Hepatic stellate cell (primary cell): ENCODE measurements around the gene P2RY6.
A peak's percentile ranks its signal among the peaks of the same experiment; 100 is the strongest.

ENCODE experiments used
- DNase-seq: peaks from one replicate; pipeline ENCODE4 v3.0.0; 2011; ENCODE audit warnings: low spot score

Gene P2RY6

DNA sequence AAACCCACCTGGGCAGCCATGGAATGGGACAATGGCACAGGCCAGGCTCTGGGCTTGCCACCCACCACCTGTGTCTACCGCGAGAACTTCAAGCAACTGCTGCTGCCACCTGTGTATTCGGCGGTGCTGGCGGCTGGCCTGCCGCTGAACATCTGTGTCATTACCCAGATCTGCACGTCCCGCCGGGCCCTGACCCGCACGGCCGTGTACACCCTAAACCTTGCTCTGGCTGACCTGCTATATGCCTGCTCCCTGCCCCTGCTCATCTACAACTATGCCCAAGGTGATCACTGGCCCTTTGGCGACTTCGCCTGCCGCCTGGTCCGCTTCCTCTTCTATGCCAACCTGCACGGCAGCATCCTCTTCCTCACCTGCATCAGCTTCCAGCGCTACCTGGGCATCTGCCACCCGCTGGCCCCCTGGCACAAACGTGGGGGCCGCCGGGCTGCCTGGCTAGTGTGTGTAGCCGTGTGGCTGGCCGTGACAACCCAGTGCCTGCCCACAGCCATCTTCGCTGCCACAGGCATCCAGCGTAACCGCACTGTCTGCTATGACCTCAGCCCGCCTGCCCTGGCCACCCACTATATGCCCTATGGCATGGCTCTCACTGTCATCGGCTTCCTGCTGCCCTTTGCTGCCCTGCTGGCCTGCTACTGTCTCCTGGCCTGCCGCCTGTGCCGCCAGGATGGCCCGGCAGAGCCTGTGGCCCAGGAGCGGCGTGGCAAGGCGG is 24.5 kb downstream of the P2RY6 start:
- DNase-seq = no peak

DNA sequence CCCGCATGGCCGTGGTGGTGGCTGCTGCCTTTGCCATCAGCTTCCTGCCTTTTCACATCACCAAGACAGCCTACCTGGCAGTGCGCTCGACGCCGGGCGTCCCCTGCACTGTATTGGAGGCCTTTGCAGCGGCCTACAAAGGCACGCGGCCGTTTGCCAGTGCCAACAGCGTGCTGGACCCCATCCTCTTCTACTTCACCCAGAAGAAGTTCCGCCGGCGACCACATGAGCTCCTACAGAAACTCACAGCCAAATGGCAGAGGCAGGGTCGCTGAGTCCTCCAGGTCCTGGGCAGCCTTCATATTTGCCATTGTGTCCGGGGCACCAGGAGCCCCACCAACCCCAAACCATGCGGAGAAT is 25.1 kb downstream of the P2RY6 start:
- DNase-seq = no peak

DNA sequence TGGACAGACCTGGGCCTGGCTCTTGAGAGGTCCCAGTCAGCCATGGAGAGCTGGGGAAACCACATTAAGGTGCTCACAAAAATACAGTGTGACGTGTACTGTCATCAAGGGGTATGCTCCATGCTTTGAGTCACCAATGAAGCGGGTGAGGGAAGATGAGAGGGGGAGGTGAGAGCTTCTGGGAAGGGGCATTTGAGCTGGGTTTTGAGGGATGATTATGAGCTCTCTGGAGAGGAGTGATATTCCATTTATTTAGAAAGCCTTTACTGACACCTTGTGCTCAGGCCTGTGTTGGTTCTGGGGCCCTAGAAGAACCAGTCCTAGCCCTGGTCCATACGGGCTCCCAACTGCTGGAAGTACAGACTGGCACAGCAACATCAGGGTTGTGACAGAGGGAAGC is 25.6 kb downstream of the P2RY6 start:
- no peak for DNase-seq

DNA sequence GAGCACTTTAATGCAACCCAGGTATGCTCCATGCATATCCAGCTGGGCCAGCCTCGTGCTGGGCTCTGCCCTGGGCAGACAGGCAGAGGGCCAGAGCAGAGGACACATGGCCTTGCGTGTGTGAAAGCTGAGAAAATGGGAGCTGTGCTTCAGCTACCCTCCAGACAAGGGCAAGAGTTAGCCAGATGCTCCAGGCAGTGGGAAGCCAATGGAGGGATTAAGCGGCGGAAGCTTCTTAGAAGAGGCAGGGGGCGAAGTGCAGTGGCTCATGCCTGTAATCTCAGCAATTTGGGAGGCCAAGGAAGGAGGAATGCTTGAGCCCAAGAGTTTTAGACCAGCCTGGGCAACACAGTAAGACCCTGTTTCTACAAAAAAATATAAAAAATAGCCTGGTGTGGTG is 26.1 kb downstream of the P2RY6 start:
- DNase-seq = no peak

DNA sequence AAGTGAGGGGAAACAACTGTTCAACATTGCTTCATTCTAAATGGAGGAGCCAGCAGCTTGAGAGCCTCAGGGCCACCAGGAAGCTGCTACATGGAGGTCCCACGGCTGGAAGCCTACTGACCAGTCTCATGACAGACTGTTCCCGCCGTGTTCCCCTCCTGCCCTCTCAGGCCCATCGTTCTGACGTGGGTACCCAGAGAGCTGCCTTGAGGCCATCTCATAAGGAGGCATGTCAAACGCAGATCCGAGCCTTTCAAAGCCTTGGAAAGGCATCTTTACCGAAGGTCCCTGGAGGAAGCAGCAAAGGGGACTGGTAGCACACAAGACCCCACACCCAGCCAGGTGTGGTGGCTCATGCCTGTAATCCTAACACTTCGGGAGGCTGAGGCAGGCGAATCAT is 27.6 kb downstream of the P2RY6 start:
- no peak for DNase-seq

DNA sequence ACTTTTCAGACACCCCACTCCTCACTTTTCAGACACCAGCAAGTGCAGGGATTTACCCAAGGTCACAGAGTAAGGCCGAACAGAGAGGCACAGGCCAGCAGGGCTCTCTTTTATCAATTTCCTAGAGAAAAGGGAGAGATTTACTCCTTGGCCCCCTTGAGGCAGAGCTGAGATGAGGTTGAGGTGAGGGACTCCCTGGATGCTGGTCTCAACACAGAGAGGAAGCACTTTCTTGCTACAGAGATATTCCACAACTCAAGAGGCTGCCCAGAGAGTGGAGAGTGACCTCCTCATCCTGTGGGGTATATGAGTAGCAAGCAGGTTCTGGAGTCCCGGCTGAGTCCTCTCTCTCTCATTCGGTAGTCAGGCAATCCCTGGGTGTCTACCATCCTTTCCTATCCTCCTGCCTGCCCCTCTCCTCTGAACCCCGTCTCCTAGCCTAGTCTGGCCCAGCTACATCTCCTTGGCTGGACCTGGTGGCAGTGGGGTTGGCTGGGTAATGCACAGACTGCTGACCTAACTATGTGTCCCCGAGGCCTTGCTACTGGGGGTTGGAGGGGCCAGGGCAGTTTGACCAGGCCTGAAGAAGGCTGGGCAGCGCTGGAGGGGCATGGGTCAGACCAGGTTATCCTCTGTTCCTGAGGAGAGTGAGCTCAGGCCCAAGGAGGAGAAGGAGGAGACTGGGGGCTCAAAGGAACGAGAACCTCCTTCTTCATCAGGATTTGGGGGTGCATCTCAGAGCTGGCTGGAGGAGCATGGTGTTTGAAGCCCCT is 34.1 kb downstream of the P2RY6 start:
- no peak for DNase-seq

DNA sequence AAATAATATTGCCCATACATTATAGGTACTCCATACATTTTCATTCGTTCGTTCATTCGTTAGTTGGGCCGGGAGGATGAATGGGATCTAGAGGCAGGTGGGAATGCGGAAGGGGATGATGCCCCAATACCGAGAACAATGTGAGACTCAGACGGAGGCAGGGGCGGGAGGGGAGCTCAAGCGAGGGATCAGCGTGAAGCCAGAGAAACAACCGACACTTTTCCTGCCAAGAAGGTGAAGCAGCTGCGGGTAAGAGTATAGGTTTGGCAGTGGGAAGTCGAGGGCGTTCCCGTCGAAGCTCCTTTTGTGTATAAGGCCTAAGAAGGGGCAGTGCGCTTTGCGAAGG is 34.8 kb downstream of the P2RY6 start:
- DNase-seq = no peak

DNA sequence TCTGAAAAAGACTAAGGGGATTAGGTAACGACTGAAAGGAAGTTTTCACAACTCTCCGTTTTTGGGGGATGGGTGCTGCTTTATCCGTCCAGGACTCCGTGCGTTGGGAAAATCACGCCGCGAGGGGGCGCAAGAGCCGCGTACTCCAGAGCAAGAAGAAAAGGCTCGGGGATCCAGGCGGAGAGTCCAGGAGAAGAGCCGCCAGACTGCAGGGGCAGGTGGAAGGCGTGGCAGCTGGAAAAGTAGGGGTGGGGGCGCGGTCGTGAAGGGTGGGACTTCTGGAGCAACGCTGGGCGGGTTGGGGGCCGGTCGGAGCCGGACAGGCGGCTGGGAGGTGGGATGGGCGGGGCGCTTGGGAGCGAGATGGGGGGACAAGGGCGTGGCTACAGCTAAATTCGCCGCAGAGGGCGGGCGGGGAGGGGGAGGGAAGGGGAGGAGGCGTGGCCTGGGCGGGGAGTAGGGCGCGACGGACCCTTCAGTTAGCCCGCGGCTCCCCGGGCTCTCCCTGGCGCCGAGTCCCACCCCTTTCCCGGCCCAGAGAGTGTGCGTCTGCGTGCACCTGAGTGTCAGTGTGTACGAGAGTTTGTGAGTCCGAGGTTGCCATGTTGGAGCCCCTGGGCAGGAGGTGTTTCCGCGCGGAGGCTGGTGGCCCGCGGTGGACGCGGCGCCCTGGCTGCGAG is 35.3 kb downstream of the P2RY6 start:
- DNase-seq = peak; percentile 94

DNA sequence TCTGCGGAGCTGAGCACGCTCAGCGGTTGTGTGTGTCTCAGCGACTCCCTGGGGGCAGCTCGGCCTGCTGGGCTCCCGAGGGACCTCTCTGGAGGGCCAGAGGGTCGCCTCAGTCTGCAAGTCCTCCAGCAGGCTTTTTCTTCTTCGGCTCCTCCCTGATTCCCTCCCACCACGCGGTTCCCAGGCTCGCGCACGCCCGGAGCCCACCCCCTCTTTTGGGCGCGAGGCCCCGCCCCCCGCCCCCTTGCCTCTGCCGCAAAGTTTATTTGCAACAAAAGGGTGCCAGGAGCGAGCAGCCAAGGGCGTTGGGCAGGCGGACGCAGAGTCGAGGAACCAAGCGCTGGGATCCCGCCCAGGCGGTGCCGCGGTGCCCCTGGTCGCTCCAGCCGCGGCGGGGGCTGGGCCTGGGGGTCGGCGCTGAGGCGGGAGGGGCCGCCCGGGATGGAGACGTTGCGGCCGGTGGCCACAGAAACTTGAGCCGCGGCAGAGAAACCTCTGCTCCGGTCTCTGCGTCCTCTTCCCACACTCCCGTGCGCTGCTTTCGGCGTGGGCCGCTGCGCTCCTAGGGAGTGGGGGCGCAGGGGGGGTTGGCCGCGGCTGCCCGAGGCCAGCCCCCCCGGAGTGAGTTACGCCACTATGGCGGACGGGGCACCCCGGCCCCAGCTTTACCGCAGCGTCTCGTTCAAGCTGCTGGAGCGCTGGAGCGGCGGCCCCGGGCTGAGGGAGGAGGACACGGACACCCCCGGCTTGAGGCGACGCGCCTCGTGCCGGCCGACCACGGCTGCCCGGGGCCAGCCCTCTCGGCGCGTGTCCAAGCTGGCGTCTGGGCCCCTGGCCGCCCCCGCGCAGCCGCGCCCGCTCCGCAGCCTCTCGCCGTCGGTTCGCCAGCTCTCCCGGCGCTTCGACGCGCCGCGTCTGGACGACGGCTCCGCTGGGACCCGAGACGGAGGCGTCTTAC is 36.1 kb downstream of the P2RY6 start, which contains the start of gene ARHGEF17:
TSS of gene ARHGEF17 (plus strand) at position 274 of the 958 bp plus-strand sequence. CDS start at position 637, 363 bp downstream.
- peak; percentile 83 for DNase-seq

DNA sequence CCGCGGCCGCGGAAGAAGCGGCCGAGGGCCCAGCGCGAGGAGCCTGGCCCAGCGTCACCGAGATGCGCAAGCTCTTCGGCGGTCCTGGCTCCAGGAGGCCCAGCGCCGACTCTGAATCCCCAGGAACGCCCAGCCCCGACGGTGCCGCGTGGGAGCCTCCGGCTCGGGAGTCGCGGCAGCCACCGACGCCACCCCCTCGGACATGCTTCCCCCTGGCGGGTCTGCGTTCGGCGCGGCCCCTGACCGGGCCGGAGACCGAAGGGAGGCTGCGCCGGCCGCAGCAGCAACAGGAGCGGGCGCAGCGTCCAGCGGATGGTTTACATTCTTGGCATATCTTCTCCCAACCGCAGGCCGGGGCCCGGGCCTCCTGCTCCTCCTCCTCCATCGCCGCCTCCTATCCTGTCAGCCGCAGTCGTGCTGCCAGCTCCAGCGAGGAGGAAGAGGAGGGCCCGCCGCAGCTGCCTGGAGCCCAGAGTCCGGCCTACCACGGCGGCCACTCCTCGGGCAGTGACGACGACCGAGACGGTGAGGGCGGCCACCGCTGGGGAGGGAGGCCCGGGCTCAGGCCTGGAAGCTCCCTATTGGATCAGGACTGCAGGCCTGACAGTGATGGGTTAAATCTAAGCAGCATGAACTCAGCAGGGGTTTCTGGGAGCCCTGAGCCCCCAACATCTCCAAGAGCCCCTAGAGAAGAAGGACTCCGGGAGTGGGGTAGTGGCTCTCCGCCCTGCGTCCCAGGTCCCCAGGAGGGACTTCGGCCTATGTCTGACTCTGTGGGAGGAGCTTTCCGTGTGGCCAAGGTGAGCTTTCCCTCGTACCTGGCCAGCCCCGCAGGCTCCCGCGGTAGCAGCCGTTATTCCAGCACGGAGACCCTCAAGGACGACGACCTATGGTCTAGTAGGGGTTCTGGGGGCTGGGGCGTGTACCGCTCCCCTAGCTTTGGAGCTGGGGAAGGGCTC is 37.1 kb downstream of the P2RY6 start:
- peak; percentile 95 for DNase-seq

DNA sequence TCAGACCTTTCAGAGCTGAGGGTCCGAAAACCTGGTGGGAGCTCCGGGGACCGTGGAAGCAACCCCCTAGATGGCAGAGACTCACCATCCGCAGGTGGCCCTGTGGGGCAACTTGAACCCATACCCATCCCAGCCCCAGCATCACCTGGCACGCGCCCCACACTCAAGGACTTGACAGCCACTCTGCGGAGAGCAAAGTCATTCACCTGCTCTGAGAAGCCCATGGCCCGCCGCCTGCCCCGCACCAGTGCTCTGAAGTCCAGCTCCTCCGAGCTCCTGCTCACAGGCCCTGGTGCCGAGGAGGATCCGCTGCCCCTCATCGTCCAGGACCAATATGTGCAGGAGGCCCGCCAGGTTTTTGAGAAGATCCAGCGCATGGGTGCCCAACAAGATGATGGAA is 37.9 kb downstream of the P2RY6 start:
- DNase-seq = no peak

DNA sequence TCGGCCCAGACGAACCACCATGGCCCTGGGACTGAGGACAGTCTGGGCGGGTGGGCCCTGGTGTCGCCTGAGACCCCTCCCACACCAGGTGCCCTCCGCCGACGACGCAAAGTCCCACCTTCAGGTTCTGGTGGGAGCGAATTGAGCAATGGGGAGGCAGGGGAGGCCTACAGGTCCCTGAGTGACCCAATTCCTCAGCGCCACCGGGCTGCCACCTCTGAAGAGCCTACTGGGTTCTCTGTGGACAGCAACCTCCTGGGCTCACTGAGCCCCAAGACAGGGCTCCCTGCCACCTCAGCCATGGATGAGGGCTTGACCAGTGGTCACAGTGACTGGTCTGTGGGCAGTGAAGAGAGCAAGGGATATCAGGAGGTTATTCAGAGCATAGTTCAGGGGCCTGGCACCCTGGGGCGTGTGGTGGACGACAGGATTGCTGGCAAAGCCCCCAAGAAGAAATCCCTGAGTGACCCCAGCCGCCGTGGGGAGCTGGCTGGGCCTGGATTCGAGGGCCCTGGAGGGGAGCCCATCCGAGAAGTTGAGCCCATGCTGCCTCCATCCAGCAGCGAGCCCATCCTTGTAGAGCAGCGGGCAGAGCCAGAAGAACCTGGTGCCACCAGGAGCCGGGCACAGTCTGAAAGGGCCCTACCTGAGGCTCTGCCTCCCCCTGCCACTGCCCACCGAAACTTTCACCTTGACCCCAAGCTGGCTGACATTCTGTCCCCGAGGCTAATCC is 38.7 kb downstream of the P2RY6 start:
- DNase-seq = no peak

DNA sequence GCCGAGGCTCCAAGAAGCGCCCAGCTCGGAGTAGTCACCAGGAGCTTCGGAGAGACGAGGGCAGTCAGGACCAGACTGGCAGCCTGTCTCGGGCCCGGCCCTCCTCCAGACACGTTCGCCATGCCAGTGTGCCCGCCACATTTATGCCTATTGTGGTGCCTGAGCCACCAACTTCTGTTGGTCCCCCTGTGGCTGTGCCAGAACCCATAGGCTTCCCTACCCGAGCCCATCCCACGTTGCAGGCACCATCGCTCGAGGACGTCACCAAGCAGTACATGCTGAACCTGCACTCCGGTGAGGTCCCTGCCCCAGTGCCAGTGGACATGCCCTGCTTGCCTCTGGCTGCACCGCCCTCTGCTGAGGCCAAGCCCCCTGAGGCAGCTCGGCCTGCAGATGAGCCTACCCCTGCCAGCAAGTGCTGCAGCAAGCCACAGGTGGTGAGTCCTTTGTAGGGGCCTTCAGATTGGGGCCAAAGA is 39.3 kb downstream of the P2RY6 start:
- DNase-seq = no peak

DNA sequence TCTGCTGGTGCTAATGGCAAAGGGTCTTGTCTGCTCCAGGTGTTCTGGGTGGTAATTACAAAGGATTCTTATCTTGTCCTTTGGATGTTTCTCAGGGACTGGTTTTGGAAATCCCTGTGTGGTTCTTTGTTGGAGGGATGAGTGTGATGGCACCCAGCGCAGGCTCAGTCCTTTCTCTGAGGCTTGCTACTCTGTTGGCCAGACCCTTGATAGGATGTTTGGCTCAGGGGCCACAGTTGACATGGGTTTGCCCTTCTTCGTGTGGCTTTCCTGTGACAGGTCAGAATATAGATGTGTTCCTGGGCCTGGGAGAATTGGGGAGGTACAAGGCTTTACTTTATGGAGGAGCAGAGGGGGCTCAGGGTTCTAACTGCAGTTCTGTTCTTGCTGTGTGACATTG is 39.9 kb downstream of the P2RY6 start:
- no peak for DNase-seq

DNA sequence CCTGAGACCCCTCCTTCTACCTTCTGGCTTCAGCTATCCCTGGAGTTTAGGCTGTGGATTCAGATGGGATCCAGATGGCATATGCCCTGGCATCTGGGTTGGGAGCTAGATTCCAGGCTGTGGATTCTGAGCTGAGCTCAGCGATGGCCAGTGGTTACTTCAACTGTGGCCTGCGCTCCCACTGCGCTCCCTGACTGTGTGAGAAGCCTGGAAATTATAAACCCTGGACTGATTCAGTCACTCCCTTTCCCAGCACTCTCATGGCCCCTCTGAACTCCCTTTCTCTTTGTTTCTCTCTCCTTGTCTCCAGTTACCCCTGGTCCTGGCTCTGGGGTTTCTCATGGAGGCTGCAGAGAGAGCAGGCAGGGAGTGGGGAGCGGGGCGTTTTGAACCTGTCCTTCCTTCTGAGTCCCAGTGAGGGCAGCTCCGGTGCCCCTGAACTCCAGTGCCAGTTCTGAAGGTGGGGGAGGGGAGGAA is 40.8 kb downstream of the P2RY6 start:
- DNase-seq = no peak

DNA sequence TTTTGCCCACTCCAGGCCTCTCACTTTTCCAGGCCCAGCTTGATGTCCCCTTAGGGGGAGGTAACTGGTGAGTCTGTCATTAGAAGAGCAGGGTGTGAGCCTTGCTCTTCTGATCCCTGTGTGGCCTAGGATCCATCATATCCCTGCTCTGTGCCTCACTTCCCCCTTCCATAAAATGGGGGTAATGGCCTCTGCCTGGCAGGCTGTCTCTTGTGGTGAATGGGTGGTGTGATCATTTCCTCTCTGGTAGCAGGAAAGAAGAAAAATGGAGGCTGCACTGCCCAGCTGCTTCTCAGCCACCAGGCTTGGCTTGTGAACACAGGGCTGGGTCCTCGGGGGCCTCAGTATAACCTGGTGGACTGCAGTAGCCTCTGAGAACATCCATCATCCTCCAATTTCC is 41.5 kb downstream of the P2RY6 start:
- no peak for DNase-seq

DNA sequence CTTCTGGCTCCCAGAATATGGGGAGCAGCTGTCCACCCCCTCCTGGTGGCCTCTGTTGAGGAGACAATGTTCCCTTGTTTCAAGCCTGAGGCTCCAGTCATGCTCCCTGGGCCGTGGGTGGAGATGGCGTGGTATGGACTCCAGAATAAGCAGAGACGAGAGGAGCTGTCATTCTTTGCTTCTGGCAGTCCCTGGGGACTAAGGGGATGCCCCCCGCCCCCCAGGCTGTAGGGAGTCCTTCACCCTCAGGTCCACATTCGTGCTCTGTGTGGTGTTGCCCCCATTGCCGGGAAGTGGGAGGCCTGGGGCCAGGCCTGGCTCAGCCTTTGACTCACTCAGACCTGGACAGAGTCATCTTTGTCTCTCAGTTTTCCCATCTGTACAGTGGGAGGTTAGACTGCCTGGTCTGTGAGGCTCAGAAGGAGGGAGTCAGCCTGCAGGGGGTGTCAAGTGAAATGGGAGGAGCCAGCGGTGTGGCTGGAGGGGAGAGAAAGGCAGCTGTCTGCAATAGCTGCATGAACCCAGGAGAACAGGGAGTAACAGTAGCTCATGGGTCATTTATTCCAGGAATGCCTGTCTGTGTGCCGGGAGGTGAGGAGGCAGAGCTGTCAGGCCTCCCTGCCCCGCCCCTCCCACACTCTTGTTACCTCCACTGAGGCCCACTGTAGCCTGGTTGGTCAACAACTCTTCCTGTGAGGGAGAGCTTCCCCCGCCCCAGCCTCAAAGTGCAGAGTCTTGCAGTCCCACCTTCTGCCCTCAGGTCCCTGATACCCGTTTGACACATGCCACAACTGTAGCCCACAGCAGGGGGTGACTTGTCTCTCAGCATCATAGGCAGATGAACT is 42.2 kb downstream of the P2RY6 start:
- DNase-seq = peak; percentile 80

DNA sequence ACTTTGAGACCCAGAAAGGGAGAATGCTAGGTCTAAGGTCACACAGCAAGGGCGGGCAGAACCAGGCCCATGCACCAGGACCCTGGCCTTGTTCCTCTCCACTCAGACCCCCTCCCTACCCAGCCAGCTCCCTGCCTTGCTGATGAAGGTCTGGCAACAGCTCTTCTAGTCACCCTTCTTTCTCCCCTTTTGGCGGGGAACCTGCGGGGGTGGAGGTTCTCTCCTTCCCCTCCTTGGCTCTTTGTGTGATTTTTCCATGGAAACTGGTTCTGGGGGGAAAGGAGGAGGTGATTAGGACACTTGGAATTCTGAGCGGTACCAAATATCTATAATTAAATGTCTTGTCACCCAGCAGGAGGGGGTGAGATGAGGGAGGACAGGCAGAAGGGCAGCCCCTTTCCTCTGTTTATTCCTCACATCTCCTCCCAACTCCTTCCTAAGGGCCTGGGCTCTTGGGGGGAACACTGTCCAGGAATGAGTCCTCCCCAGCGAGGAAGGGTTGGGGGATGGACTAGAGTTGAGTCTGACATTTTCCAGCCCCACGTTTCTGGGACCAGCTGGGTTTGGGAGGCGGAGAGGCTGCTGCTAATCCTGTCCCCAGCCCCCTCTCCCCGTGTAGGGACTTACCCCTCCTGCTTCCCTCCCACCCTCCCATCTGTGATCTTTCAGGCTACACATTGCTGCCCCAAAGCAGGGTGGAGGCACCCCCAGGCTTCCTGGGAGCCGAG is 43.3 kb downstream of the P2RY6 start:
- no peak for DNase-seq
